Measurements from ENCODE around the gene PIK3R1.

The PIK3R1 gene

GRCh38 chr5:68219161-68219816 is 3.7 kb downstream of the PIK3R1 start:
- H3K4me3 ChIP-seq (ENCODE audit: low read length): peak overlapping the region; percentile 90
- DNase-seq (ENCODE audit: low read depth): no peak
- peaks cover 40% of the 10 kb centered on the region for H3K4me1 ChIP-seq (ENCODE audit: control insufficient read depth, insufficient read depth, low read length)
- no peaks in the 10 kb centered on the region for H3K9me3 ChIP-seq (ENCODE audit: control insufficient read depth, low read length)
- H3K9ac ChIP-seq (ENCODE audit: low read length): peak overlapping the region; percentile 99
- no peaks in the 10 kb centered on the region for H3K27me3 ChIP-seq (replicated peaks; ENCODE audit: control insufficient read depth, insufficient read depth, low read length)
- H3K36me3 ChIP-seq (ENCODE audit: control insufficient read depth, insufficient read depth, low read length, severe bottlenecking): peaks cover 13% of the 10 kb centered on the region

- Histone ChIP-seq H3K4me3 (ENCODE audit: low read length) (peak overlapping the region; percentile 90), H3K9ac (ENCODE audit: low read length) (peak overlapping the region; percentile 99), H3K36me3 (ENCODE audit: control insufficient read depth, insufficient read depth, low read length, severe bottlenecking) (peaks cover 13% of the 10 kb centered on the region), H3K9me3 (ENCODE audit: control insufficient read depth, low read length) (no peaks in the 10 kb centered on the region), H3K4me1 (ENCODE audit: control insufficient read depth, insufficient read depth, low read length) (peaks cover 47% of the 10 kb centered on the region), H3K27me3 (replicated peaks; ENCODE audit: control insufficient read depth, insufficient read depth, low read length) (no peaks in the 10 kb centered on the region)
- no peak for DNase-seq (ENCODE audit: low read depth)
Measured at GRCh38 chr5:68220260-68220659, 4.7 kb downstream of the PIK3R1 start.

DNA sequence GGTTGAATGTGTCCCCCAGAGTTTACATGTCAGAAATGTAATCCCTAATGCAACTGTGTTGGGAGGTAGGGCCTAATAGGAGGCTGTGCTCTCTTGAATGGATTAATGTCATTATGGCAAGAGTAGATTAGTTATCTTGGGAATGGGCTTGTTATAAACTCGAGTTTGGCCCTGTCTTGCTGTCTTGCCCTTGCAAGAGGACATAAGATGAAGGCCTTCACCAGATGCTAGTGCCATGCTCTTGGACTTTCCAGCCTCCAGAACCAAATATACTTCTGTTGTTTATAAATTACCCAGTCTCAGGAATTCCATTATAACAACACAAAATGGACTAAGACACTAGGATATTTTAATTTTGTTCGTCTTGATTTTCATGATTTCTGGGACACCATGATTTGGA is 5.4 kb downstream of the PIK3R1 start:
- H3K4me3 ChIP-seq (ENCODE audit: low read length): no peak overlapping the region
- H3K27me3 ChIP-seq (replicated peaks; ENCODE audit: control insufficient read depth, insufficient read depth, low read length): no peaks in the 10 kb centered on the region
- no peaks in the 10 kb centered on the region for H3K9me3 ChIP-seq (ENCODE audit: control insufficient read depth, low read length)

GRCh38 chr5:68221488-68221887 is 5.9 kb downstream of the PIK3R1 start:
- Histone ChIP-seq H3K36me3 (ENCODE audit: control insufficient read depth, insufficient read depth, low read length, severe bottlenecking) (peaks cover 25% of the 10 kb centered on the region), H3K27me3 (replicated peaks; ENCODE audit: control insufficient read depth, insufficient read depth, low read length) (no peaks in the 10 kb centered on the region), H3K4me1 (ENCODE audit: control insufficient read depth, insufficient read depth, low read length) (peaks cover 59% of the 10 kb centered on the region), H3K4me3 (ENCODE audit: low read length) (no peak overlapping the region), H3K9me3 (ENCODE audit: control insufficient read depth, low read length) (no peaks in the 10 kb centered on the region), H3K9ac (ENCODE audit: low read length) (no peak overlapping the region)
- DNase-seq (ENCODE audit: low read depth): no peak

More for the DNA sequence above, 5.4 kb downstream of the PIK3R1 start:
- DNase-seq (ENCODE audit: low read depth): no peak
- Histone ChIP-seq H3K36me3 (ENCODE audit: control insufficient read depth, insufficient read depth, low read length, severe bottlenecking) (peaks cover 19% of the 10 kb centered on the region), H3K9ac (ENCODE audit: low read length) (no peak overlapping the region), H3K4me1 (ENCODE audit: control insufficient read depth, insufficient read depth, low read length) (peaks cover 54% of the 10 kb centered on the region)

- Histone ChIP-seq H3K27me3 (replicated peaks; ENCODE audit: control insufficient read depth, insufficient read depth, low read length) (no peaks in the 10 kb centered on the region), H3K9ac (ENCODE audit: low read length) (no peak overlapping the region), H3K4me3 (ENCODE audit: low read length) (no peak overlapping the region), H3K9me3 (ENCODE audit: control insufficient read depth, low read length) (no peaks in the 10 kb centered on the region), H3K36me3 (ENCODE audit: control insufficient read depth, insufficient read depth, low read length, severe bottlenecking) (peaks cover 33% of the 10 kb centered on the region), H3K4me1 (ENCODE audit: control insufficient read depth, insufficient read depth, low read length) (peaks cover 60% of the 10 kb centered on the region)
- no peak for DNase-seq (ENCODE audit: low read depth)
Measured at GRCh38 chr5:68222310-68222709, 6.8 kb downstream of the PIK3R1 start.

- Histone ChIP-seq H3K36me3 (ENCODE audit: control insufficient read depth, insufficient read depth, low read length, severe bottlenecking) (peaks cover 39% of the 10 kb centered on the region), H3K9ac (ENCODE audit: low read length) (no peak overlapping the region), H3K4me1 (ENCODE audit: control insufficient read depth, insufficient read depth, low read length) (peaks cover 60% of the 10 kb centered on the region), H3K9me3 (ENCODE audit: control insufficient read depth, low read length) (no peaks in the 10 kb centered on the region), H3K4me3 (ENCODE audit: low read length) (no peak overlapping the region), H3K27me3 (replicated peaks; ENCODE audit: control insufficient read depth, insufficient read depth, low read length) (no peaks in the 10 kb centered on the region)
- no peak for DNase-seq (ENCODE audit: low read depth)
Measured at GRCh38 chr5:68222824-68223354, 7.3 kb downstream of the PIK3R1 start.

DNA sequence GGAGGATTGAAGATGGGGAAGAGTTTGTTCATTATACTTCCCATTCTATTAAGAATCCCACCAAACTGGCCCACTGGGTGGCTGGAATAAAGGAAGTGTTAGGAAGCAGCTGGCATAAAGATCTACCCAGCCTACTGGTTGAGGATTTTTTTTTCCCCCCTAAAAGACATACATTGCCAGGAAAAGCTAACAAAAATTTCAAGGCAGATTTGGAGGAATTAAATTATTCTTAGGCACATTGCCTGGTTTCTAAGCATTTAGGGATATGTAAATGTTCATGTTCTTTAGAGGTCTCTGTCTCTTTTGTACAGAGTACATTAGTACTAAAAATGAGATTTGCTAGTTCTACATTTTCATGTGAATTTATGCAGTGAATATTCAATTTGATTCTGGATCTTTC is 8.3 kb downstream of the PIK3R1 start:
- H3K36me3 ChIP-seq (ENCODE audit: control insufficient read depth, insufficient read depth, low read length, severe bottlenecking): peaks cover 49% of the 10 kb centered on the region

GRCh38 chr5:68224509-68225187 is 9.1 kb downstream of the PIK3R1 start:
- peak; percentile 67 for DNase-seq (ENCODE audit: low read depth)
- peaks cover 53% of the 10 kb centered on the region for H3K4me1 ChIP-seq (ENCODE audit: control insufficient read depth, insufficient read depth, low read length)
- peak overlapping the region; percentile 72 for H3K9ac ChIP-seq (ENCODE audit: low read length)
- H3K27me3 ChIP-seq (replicated peaks; ENCODE audit: control insufficient read depth, insufficient read depth, low read length): no peaks in the 10 kb centered on the region
- peak overlapping the region; percentile 72 for H3K4me3 ChIP-seq (ENCODE audit: low read length)
- no peaks in the 10 kb centered on the region for H3K9me3 ChIP-seq (ENCODE audit: control insufficient read depth, low read length)
- peaks cover 56% of the 10 kb centered on the region for H3K36me3 ChIP-seq (ENCODE audit: control insufficient read depth, insufficient read depth, low read length, severe bottlenecking)

More for the DNA sequence above, 8.3 kb downstream of the PIK3R1 start:
- Histone ChIP-seq H3K9me3 (ENCODE audit: control insufficient read depth, low read length) (no peaks in the 10 kb centered on the region), H3K27me3 (replicated peaks; ENCODE audit: control insufficient read depth, insufficient read depth, low read length) (no peaks in the 10 kb centered on the region), H3K9ac (ENCODE audit: low read length) (peak overlapping the region; percentile 72), H3K4me1 (ENCODE audit: control insufficient read depth, insufficient read depth, low read length) (peaks cover 53% of the 10 kb centered on the region), H3K4me3 (ENCODE audit: low read length) (peak overlapping the region; percentile 72)
- no peak for DNase-seq (ENCODE audit: low read depth)

DNA sequence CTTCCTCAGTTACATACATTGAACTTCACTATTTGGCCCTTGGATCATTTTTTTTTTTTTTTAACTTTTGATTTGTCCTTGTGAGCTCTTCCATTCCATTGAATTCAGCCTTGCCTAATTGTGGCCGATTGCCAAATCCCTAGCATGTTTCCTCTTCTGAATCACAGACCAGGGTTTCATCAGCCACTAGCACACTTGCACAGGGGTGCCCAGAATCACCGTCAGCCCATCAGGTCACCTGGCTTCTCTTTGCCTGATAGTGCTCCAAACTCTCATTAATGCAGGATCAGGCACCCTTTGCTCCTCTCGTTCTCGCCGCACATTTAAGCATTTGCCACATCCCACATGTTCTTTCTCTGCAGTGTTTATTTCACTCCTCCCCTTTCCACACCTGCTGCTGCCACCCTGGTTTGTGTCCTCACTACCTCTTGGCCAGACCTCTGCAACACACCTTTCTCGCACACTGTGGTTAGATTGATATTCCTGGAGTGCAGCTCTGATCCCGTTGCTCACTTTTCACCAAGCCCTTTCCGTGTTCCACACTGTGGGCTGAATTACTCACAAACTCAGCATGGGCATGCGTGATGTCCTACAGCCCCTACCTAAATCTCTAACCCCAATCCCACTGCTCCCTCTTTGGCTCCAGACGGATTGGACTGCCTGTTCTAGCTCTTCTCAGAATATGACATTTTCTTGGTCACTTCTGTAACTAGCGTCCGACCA is 9.8 kb downstream of the PIK3R1 start:
- Histone ChIP-seq H3K9me3 (ENCODE audit: control insufficient read depth, low read length) (no peaks in the 10 kb centered on the region), H3K4me1 (ENCODE audit: control insufficient read depth, insufficient read depth, low read length) (peaks cover 50% of the 10 kb centered on the region), H3K27me3 (replicated peaks; ENCODE audit: control insufficient read depth, insufficient read depth, low read length) (no peaks in the 10 kb centered on the region), H3K4me3 (ENCODE audit: low read length) (peak overlapping the region; percentile 72), H3K9ac (ENCODE audit: low read length) (peak overlapping the region; percentile 72), H3K36me3 (ENCODE audit: control insufficient read depth, insufficient read depth, low read length, severe bottlenecking) (peaks cover 62% of the 10 kb centered on the region)
- peak; percentile 91 for DNase-seq (ENCODE audit: low read depth)

DNA sequence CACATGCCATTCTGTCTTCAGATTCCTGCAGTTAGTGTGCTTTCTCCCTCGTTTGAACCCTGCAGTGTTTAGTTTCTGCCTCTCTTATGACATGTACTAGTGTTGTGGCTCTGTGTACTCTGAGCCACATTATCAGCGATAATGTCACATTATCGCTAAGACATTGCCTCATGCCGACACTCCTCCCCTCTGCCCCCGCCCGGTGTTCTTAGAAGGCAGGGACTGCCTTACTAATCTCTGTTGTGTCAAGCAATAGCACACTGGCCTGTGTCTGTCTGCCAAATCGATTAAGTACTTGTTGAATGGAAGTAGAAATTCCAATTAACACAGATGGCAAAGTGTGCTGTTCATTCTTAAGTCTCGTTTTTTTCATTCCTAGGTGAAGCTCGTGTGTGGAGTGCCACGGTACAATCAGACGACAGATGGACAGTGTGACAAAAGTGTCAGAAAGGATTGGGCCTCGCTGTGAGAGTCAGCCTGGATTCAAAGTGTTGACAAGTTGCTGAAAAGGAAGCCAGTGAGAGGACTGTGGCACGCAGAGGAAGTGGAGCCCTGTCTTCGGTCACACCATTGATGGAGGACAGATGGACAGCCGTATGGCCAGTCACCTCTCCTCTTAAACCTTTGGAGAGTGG is 10.5 kb downstream of the PIK3R1 start:
- Histone ChIP-seq H3K9ac (ENCODE audit: low read length) (peak overlapping the region; percentile 72), H3K36me3 (ENCODE audit: control insufficient read depth, insufficient read depth, low read length, severe bottlenecking) (peaks cover 63% of the 10 kb centered on the region), H3K4me3 (ENCODE audit: low read length) (peak overlapping the region; percentile 72), H3K27me3 (replicated peaks; ENCODE audit: control insufficient read depth, insufficient read depth, low read length) (no peaks in the 10 kb centered on the region), H3K9me3 (ENCODE audit: control insufficient read depth, low read length) (no peaks in the 10 kb centered on the region), H3K4me1 (ENCODE audit: control insufficient read depth, insufficient read depth, low read length) (peaks cover 55% of the 10 kb centered on the region)
- DNase-seq (ENCODE audit: low read depth): no peak

All from adipocyte (in vitro differentiated cells).